ENCODE results near the gene ITGA6.
"Not testable (repeated sequence)": the region's sequence is repeated elsewhere in the genome, so short reads cannot be mapped to it uniquely, and the experiment has no call there.

The ITGA6 gene

GRCh38 chr2:172525601-172526000 is 98.2 kb downstream of the ITGA6 start:
- H3K4me3 ChIP-seq (replicated peaks; ENCODE audit: low read depth, low read length) = no peak overlapping the region
- no peak for TF ChIP-seq CTCF (IDR thresholded peaks at IDR 0.05; ENCODE audit: low read length, missing control alignments)
- no peak for DNase-seq (ENCODE audit: low read depth)

- H3K4me3 ChIP-seq (replicated peaks; ENCODE audit: low read depth, low read length) = no peak overlapping the region
- DNase-seq (ENCODE audit: low read depth) = no peak
- TF ChIP-seq CTCF (IDR thresholded peaks at IDR 0.05; ENCODE audit: low read length, missing control alignments) = no peak
Measured at GRCh38 chr2:172531309-172531708, 103.9 kb downstream of the ITGA6 start.

- DNase-seq (ENCODE audit: low read depth); H3K4me3 ChIP-seq (replicated peaks; ENCODE audit: low read depth, low read length): not testable (repeated sequence)
Measured at GRCh38 chr2:172532461-172532860, 105.1 kb downstream of the ITGA6 start.

- H3K4me3 ChIP-seq (replicated peaks; ENCODE audit: low read depth, low read length) = no peak overlapping the region
- TF ChIP-seq CTCF (IDR thresholded peaks at IDR 0.05; ENCODE audit: low read length, missing control alignments) = no peak
- no peak for DNase-seq (ENCODE audit: low read depth)
Measured at GRCh38 chr2:172533687-172534086, 106.3 kb downstream of the ITGA6 start.

- TF ChIP-seq CTCF (IDR thresholded peaks at IDR 0.05; ENCODE audit: low read length, missing control alignments) = no peak
- DNase-seq (ENCODE audit: low read depth) = no peak
- H3K4me3 ChIP-seq (replicated peaks; ENCODE audit: low read depth, low read length) = no peak overlapping the region
Measured at GRCh38 chr2:172535119-172535518, 107.7 kb downstream of the ITGA6 start.

- H3K4me3 ChIP-seq (replicated peaks; ENCODE audit: low read depth, low read length); DNase-seq (ENCODE audit: low read depth): not testable (repeated sequence)
Measured at GRCh38 chr2:172537851-172538250, 110.5 kb downstream of the ITGA6 start.

- DNase-seq (ENCODE audit: low read depth) = no peak
- no peak for TF ChIP-seq CTCF (IDR thresholded peaks at IDR 0.05; ENCODE audit: low read length, missing control alignments)
- no peak overlapping the region for H3K4me3 ChIP-seq (replicated peaks; ENCODE audit: low read depth, low read length)
Measured at GRCh38 chr2:172539767-172540166, 112.4 kb downstream of the ITGA6 start.

- no peak overlapping the region for H3K4me3 ChIP-seq (replicated peaks; ENCODE audit: low read depth, low read length)
- TF ChIP-seq CTCF (IDR thresholded peaks at IDR 0.05; ENCODE audit: low read length, missing control alignments) = no peak
- no peak for DNase-seq (ENCODE audit: low read depth)
Measured at GRCh38 chr2:172540421-172540820, 113.0 kb downstream of the ITGA6 start.
